Activated CD4-positive, alpha-beta T cell treated with anti-CD3 and anti-CD28 coated beads, Interleukin-2, amount 50 U/mL, for 1 hour (primary cell): Measurements from ENCODE around the gene NETO1.

ENCODE experiments used
- DNase-seq: peaks from one replicate; pipeline ENCODE4 v3.0.0-alpha.2; 2020

NETO1 gene

DNA sequence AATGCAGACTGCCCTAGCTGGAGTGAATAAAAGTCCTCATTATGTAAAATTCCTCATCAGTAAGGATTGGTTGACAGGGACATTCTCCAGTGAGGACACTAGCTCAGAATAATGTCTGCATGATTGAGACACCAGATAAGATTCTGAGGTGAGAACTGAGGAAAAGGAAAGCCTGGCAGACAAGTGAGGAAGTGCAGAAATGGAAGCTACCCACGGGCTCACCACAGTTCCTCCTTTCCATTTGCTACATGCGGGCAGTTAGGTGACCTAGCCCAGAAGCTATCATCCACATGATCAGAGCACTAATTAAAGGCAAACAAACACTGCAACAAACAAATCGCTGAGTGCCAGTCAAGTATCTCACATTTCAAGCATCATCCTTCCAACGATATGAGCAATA lies 27.7 kb downstream of the NETO1 start:
- no peak for DNase-seq

DNA sequence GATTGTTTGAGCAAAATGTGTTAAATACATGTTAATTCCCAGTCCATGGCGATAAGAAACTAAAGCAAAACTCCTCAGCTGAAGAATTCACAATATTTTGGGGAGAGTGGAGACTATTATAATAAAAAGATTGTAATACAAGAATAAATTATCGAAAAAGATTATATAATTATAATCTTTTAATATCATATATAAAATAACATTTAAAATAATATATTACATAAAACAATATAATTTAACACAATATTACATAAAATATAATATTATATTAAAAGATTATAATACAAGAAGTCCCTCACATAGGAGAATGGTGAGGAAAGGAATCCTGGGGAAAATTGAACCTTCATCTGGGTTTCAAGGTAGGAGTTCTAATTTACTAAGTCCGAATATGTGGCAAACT lies 33.1 kb downstream of the NETO1 start:
- no peak for DNase-seq

DNA sequence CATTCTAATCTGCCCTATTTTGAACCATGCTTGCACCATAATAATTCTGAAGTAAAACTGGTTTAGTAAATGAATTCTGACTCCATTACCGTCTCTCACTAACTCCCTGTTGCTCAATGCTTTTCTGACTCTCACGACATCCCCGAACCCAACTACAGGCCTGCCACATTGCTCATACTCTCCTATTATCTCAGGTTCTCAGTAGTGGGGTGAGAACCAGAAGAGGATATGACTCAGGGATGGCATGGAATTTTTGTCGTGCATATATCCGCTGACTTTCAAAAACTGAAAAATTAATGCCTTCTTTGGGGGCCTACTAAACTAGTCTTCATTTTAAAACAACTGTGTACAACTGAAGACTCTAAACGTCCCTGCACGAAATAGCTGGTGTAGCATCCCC lies 34.3 kb downstream of the NETO1 start:
- DNase-seq = no peak

DNA sequence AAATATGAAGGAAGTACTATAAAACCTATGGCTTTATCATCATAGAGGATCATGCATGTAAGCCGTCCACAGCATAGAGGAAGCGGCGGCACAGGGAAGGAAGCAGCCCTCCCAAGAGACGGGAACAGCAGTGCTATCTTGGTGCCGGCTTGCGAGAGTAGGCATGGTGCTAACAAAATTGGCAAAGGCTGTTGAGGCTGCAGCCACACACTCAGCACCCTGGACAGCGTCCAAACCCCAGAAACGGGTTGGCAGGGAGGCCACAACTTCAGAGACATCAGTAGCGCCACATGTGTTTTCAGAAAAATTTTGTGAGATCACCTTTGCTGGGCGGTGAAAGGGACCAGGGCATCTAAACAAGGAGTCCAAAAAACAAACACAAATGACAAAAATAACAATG lies 37.7 kb downstream of the NETO1 start:
- DNase-seq = no peak

DNA sequence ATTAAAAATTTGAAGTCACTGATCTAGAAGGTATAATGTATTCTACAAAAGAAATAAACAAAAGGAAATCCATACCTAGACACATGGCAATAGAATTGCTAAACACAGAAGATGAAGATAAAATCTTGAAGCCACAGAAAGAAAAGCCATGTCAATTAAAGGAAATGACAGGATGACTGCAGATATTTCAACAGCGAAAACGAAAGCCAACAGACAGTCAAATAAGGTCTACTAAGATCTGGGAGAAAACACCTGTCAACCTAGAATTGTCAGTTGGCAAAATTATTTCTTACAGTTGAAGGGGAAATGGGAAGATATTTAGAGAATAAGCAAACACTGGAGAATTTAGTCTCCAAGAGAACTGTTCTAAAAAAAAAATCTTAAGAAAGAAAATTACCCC lies 39.2 kb downstream of the NETO1 start:
- no peak for DNase-seq

DNA sequence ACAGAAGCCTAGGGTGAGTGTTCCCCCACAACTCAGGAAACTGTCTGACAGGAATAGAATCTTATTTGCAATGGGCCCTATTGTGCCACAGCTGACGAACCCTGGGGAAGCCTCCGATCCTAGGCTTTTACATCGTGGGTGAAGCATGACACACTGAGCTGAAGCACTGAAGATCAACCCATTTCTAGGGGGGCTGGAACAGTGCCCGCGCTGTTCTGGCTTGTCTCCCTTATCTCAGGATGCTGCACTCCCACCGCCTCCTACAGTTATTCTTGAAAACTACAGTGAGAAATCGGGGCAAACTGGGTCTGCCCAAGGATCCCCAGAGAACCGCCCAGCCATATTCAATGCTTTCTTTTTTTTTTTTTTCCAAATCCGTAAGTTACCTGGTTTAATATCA lies 41.1 kb downstream of the NETO1 start:
- no peak for DNase-seq

DNA sequence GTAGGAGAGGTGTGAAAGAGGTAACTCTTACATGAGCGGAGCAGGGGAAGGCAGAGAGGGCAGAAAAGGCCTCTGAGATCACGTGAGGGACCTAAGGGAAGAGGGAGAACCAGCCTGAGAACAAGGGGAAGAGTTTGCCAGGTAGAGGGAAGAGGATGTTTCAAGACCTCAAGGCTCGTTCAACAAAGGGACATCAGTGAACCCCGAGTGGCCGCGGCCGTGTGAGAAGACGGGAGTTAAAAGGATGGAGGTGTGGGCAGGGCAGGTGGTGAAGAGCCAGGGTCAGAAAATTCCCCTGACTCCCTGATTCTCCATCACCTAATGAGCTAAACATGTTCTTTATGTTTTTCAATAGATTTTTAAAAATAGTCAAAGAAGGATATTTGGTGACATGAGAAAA lies 44.4 kb downstream of the NETO1 start:
- DNase-seq = no peak

DNA sequence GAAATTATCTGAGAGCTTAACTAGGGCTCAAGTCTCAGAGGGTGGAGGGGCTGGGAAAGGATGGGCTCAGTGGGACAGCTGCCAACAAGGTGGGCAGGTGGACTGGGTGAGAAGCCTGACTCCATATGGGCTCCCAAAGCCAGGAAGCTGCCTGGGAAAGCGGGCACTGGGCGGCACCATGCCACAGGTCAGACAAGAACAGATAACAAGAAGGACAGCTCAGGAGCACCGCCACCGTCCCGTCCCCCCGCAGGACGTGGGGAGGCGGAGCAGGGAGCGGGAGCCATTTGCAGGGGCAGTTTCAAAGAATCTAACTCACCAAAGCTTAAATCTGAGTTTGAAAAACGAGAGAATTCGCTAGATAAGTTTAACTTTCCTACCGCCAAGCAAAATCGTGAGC lies 45.6 kb downstream of the NETO1 start:
- no peak for DNase-seq

DNA sequence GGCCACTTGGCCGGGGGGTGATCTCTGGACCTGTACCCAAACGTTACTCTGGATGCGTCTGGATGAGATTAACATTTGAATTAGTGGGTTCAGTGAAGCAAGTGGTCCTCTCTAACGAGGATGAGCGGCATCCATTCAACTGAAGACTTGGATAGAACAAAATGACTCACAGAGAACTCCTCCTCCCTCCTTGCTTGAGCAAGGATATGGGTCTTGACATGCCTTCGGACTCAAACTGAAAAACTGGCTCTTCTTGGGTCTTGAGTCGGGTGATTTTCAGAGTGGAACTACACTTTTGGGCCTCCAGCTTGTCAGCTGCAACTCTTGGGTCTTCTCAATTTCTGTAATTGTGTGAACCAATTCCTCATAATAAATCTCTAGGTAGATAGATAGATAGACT lies 47.2 kb downstream of the NETO1 start:
- no peak for DNase-seq

DNA sequence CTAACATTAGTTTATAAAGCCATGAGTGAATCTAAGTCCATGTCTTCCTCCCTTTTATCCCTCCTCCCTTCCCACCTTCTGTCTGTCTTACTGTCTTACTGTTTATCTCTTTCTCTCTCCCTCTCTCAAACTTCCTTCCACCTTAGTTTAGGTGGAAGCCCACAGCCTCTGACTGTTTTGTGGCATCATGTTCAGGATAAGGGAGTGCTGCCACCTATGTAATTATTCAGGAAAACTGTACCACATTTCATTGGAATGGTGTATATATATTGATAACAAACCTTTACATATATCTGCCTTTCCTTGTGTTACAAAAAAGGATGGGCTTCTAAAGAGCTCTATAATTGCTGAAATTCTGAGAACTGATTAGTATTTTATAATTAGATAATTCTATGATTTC lies 48.7 kb downstream of the NETO1 start:
- DNase-seq = no peak

DNA sequence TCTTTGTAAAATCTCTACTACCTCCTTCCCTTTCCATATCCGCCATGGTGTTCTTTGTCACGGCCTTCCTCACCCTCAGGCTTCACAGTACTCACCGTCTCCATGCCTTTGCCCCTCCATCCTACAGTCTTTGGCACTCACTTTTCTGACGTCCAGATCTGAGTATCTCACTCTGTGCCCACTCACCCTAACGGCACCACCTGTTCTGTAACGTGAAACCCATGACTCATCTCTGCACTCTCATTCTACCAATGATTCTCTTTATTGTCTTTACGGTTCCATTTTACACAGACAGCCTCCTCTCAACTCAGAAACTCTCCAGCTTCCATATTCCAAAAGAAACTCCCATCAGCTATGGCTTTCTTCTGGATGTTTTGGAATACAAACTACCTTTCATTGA lies 56.7 kb downstream of the NETO1 start:
- DNase-seq = no peak

DNA sequence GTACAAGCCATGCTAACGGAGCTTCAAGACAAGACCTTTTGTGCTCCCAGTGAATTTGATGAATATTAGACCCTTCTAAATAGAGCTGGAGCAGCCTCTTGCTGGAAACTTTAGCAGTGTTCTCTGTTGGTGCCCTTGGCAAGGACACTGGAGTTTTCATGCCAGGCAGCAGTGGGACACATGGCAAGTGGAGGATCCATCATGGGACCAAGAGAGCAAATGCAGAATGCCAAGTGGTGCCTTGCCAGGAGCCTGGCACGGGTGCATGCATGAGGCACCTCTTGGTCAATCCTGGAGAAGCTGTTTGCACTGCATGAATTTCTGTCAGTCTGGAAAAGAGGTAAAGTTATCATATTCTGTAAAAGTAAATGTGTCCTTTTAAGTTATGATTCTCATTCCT lies 59.1 kb downstream of the NETO1 start:
- no peak for DNase-seq

DNA sequence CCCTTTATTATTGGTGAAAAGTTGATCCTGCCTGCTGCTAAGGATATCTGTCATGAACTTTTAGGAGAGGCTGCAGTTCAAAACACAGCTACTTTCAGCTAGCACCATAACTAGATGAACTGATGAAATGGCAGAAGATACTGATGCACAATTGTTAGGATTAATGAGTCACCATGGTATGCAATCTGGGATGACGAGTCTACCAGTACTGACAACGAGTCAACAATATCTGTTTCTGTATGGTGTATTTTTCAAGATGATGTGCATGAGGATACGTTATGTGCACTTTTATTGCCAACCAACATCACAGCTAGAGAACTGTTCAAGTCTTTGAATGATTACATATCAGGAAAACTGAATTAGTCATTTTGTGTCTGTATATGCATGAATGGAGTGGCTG lies 68.7 kb downstream of the NETO1 start:
- DNase-seq = no peak

DNA sequence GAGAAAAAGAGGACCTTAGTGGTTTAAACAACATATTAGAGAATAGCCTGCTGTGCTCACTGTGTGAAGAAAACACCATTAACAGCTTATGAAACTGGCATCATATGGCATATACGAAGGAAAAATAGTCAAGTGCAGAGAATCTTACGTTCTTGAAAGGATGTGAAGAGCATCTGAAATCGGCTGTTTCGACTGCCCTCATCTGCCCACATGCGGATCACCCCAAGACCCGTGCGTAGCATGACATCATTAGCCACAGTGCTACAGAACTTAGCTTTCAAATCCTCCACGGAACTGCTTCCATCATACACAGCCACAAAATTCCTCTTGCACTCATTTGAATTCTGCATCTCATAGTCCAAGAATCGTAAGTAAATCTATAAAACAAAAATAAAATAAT lies 84.3 kb downstream of the NETO1 start:
- DNase-seq = no peak

DNA sequence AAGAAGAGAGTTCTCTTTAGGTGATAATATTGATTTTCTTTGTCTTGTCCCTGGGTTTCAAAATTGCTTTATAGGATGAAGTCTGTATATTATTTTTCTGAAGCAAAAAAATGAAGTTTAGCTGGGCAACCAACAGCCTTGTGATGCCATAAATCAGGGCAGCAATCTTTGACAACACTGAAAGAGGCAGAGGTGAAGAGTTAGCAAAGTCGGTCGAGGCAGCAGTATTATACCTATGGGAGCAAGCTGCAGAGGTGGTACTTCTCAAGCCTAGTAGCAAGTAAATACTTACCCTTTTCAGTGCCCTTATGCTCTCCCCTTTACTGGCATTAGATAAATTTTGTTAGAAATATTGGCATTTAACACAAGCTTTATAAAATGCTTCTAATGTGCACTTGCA lies 92.9 kb downstream of the NETO1 start:
- DNase-seq = no peak

DNA sequence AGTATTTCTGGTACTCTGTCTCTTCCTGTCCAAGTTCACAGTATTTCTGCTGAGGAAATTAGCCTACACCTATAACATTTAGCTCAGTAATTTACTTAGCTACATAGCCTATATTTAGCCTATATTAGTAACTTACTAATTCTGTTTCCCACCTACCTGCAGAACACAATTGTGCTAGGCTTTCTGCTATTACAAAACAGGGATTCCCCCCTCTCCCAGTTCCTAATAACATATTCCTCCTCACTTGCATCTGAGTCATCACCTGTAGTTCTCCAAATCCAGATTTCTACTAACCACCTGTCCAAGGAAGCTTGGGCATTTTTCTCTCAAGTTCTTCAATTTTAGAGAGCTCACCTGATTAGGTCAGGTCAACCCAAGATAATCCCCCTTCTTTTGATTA lies 94.9 kb downstream of the NETO1 start:
- DNase-seq = no peak

DNA sequence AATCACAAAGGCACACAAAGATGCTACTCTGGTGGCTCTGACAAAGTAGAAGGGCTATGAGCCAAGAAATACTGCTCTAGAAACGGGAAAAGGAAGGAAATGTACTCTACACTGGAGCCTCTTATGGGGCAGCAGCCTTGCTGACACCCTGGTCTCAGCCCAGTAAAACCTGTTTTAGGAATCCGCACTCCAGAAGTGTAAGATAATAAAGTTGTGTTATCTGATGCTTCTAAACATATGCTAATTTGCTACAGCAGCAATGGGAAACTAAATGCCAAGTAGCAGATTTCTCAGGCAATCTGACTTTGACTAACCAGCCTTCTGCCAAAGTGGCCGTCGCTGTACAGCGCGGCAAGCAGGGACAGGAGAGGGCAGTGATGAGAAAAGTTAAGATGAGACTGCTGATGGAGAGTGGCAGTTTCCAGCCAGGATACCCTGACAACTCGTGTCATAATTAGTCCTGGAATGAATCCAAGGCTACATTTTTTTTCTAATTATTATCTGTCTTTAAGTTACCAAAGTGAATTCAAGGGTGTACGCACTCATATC lies 99.0 kb downstream of the NETO1 start:
- DNase-seq = no peak

DNA sequence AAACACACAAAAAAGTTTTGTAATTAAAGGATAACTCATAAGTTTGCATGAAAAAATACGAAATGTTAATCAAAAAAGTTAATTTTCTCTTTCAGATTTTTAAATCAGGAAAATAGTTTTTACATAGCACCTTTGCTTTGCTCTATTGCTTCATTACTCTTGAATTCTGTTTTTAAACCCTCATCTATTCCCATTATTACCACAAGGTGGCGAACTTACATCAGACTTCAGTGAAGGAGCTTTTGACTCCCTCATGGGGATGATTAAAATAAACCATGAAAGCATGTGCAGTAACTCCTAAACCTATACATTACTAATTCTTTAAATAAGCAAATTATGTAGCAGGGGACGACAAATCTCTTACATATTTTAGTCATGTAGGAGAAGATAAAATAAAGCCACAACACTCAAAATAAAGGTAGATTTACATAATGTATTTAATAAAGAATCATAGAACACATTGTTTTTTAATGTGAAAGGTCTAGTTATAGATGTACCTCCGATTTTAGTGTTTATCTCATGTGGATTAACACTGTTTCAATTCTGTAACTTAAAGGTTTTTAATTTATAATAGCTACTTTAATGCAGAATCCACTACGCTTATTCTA lies 105.2 kb downstream of the NETO1 start:
- no peak for DNase-seq

DNA sequence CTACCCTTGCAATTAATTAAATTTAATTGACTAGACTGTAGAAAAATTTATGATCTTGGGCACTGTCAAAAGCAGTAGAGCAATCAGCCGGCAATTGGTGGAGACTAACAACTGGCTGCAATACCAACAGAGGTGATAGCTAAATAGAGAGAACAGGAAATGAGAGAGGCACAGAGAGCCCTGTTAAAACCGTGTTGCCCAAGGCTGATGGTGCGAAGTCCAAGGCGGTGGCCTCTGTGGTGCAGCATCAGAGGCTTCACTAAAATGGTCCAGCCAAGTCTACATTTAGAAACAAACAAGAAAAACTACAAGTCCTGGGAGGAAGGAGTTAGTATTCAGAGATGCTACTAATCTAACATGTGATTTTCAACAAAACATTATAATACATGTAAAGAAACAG lies 115.6 kb downstream of the NETO1 start:
- DNase-seq = no peak

DNA sequence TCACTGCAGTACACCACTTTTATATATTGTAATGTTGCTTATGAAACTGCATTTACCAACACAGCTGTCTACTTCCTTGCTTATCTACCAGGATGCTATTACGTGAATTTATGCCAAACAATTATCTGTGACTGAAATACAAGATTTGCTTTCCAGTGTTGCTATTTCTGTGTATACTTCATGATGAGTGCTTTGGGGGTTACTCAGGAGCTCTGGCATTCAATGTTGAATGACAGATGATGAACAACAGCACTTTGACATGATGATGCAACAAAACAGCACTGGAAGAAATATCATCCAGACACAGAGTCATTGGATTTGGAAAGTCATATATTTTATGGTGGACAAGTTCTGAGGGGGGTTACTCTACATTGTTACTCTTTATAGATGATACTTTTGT lies 125.8 kb downstream of the NETO1 start:
- DNase-seq = no peak

DNA sequence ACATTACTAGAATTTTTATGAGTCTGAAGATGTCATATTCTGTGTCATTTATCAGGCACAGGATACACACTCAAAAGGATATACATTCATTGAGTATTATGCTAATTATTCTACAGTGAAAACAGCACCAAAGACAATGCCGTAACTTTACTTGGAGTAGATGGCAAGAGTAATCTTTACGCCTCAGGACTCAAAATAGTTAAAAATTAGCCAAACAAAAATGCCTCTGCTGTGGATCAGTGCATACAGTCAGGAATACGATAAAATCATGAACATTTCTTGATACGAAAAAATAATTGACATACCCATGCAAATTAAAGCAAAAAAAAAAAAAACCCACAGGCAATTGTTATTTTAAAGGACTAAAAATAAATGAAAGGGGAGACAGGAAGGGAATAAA lies 129.7 kb downstream of the NETO1 start:
- no peak for DNase-seq

DNA sequence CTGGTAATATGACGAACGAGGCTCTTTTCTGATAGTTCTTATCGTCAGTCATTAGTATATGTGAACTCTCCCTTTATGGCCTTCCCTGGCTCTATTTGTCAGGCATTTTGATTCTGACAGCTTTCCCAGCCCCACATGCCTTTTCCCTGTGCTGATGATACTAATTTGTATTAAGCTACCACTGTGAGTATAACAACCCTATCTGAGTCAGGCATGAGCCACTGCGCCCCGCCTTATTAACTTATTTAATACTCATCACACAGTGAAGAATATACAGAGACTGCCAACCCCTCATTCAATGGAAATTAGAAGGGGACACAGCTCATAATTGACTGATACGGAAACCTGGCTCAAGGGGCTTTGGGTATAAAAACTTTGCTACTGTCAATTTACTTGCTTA lies 140.0 kb downstream of the NETO1 start:
- DNase-seq = no peak

DNA sequence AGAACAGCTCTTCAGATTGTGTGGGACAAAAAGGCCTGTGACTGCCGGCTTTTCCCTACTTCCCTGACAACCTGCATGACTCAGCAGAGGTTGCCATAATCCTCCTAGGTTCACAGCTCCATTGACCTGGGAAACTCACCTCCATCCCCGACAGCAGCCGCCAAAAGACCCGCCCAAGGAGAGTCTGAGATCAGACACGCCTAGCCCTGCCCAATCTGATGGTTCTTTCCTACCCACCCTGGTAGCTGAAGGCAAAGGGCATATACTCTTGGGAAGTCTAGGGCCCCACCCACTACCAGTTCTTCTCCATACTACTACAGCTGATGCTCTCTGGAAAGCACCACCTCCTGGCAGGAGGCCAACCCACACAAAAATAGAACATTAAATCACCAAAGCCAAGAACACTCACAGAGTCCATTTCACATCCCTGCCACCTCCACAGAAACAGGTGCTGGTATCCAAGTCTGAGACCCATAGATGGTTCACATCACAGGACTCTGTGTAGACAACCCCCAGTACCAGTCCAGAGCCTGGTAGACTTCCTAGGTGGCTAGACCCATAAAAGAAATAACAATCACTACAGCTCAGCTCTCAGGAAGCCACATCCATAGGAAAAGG lies 140.6 kb downstream of the NETO1 start:
- DNase-seq = no peak

DNA sequence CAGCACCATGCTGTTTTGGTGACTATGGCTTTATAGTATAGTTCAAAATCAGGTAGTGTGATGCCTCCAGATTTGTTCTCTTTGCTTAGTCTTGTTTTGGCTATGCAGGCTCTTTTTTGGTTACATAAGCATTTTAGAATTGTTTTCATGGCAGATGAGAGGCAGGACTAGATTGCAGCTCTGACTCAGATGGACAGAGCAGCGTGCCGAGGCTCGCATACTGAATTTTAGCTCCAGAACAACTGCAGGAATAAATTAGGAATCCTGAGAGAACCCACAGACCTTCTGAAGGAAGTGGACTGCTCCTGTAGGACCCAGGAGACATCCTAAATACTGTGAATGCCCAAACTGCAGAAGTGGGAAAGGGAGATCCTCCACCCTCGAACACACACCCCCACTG lies 141.6 kb downstream of the NETO1 start:
- no peak for DNase-seq

DNA sequence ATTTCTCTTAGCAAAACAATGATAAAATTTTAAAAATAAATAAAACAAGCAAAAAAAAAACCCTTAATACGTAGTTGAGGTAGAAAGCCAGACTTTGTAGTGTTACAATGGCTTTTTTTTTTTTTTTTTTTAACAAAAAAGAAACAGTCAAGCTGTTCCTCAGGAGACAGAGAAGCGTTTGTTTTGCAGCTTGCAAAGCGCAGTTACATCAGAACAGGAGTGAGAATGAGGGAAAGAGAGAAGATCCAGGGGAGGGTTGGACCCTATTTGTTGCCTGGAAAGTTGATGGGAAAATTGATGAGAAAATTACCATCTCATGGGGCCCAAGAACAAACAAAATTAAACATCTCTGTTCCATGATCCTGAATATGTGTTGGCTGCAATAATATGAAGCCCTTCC lies 146.5 kb downstream of the NETO1 start:
- DNase-seq = no peak
